HepG2 (cell line): ENCODE results near the gene TYMP. TPM values are rescaled to one million over a fixed set of nuclear protein-coding genes. Genes with fewer than 3 reads are reported as not detected.

Experiments used
- ATF1 ChIP-seq: IDR thresholded peaks from 2 replicates; pipeline ENCODE4 v1.6.1; 2016; ENCODE audit warnings: mild to moderate bottlenecking, control low read depth
- CBFB ChIP-seq: sonication (generic); formaldehyde crosslinking; IDR thresholded peaks from 2 replicates; pipeline ENCODE4 v1.4.0; 2020; ENCODE audit warnings: missing genetic modification reagents
- ETS1 ChIP-seq: sonication (generic); formaldehyde crosslinking; IDR thresholded peaks from 2 replicates; pipeline ENCODE4 v1.4.0; 2020; ENCODE audit warnings: missing genetic modification reagents
- GABPB1 ChIP-seq: IDR thresholded peaks from 2 replicates; pipeline ENCODE4 v1.6.1; 2016; ENCODE audit warnings: mild to moderate bottlenecking, missing genetic modification reagents, moderate library complexity, missing compliant biosample characterization
- HDAC2 ChIP-seq: sonication (generic); formaldehyde crosslinking; IDR thresholded peaks from 2 replicates; pipeline ENCODE4 v1.4.0; 2020; ENCODE audit warnings: missing genetic modification reagents
- HMGXB3 ChIP-seq: sonication (generic); formaldehyde crosslinking; IDR thresholded peaks from 2 replicates; pipeline ENCODE4 v1.4.0; 2020; ENCODE audit warnings: missing genetic modification reagents, borderline replicate concordance
- HNRNPLL ChIP-seq: fragments of 200-400 bp; formaldehyde crosslinking; IDR thresholded peaks from 2 replicates; pipeline ENCODE4 v1.6.1; 2017; ENCODE audit warnings: mild to moderate bottlenecking, low read depth, low read length; ENCODE audit not compliant: poor library complexity, severe bottlenecking
- JARID2 ChIP-seq: sonication (generic); formaldehyde crosslinking; IDR thresholded peaks from 2 replicates; pipeline ENCODE4 v1.8.1; 2023; ENCODE audit warnings: missing genetic modification reagents, inconsistent platforms; ENCODE audit not compliant: insufficient replicate concordance
- KDM1A ChIP-seq: IDR thresholded peaks from 2 replicates; pipeline ENCODE4 v1.6.1; 2016; ENCODE audit warnings: missing compliant biosample characterization
- MYNN ChIP-seq: sonication (generic); formaldehyde crosslinking; IDR thresholded peaks from 2 replicates; pipeline ENCODE4 v1.4.0; 2020; ENCODE audit warnings: mild to moderate bottlenecking, low read depth, missing genetic modification reagents
- RFXAP ChIP-seq: sonication (generic); formaldehyde crosslinking; IDR thresholded peaks from 2 replicates; pipeline ENCODE4 v1.4.0; 2020; ENCODE audit warnings: missing genetic modification reagents, borderline replicate concordance
- SRSF4 ChIP-seq: fragments of 200-400 bp; formaldehyde crosslinking; IDR thresholded peaks from one replicate; pipeline ENCODE4 v1.6.1; 2018; ENCODE audit warnings: mild to moderate bottlenecking, low read depth, low read length, moderate library complexity; ENCODE audit not compliant: poor library complexity, severe bottlenecking
- YEATS2 ChIP-seq: sonication (generic); formaldehyde crosslinking; IDR thresholded peaks from 2 replicates; pipeline ENCODE4 v1.4.0; 2020; ENCODE audit warnings: missing genetic modification reagents, borderline replicate concordance
- ZFP90 ChIP-seq: sonication (generic); formaldehyde crosslinking; IDR thresholded peaks from 2 replicates; pipeline ENCODE4 v1.8.0; 2022; ENCODE audit warnings: missing genetic modification reagents, mild to moderate bottlenecking, inconsistent platforms, borderline replicate concordance
- ZNF501 ChIP-seq: sonication (generic); formaldehyde crosslinking; IDR thresholded peaks from 2 replicates; pipeline ENCODE4 v1.5.1; 2020; ENCODE audit warnings: mild to moderate bottlenecking, moderate library complexity, missing genetic modification reagents
- ZNF530 ChIP-seq: sonication (generic); formaldehyde crosslinking; IDR thresholded peaks from 2 replicates; pipeline ENCODE4 v1.5.0; 2020; ENCODE audit warnings: low read depth, mild to moderate bottlenecking, missing genetic modification reagents
- ZNF556 ChIP-seq: sonication (generic); formaldehyde crosslinking; IDR thresholded peaks from 2 replicates; pipeline ENCODE4 v1.4.0; 2020; ENCODE audit warnings: mild to moderate bottlenecking, missing genetic modification reagents, borderline replicate concordance
- ZNF792 ChIP-seq: IDR thresholded peaks from 2 replicates; pipeline ENCODE4 v1.6.1; 2016
- ZSCAN30 ChIP-seq: sonication (generic); formaldehyde crosslinking; IDR thresholded peaks from 2 replicates; pipeline ENCODE4 v1.5.0; 2020; ENCODE audit warnings: mild to moderate bottlenecking, missing genetic modification reagents
- polyA plus RNA-seq, 8 experiments: library from polyadenylated mRNA; depleted of rRNA in 3 of 8; stranded (reverse) in 7 of 8; unstranded in 1 of 8; fragments of >200 nt; fragmentation: Illumina TruSeq in 4 of 8; extraction: Trizol in 4 of 8; gene quantifications; 2 replicates each; pipeline versions ENCODE4 v1.2.1 to v1.2.3, GENCODE V29; 2011 to 2016; ENCODE audit warnings: low read depth in 4 of 8, missing spikeins in 1 of 8, mixed read lengths in 1 of 8; ENCODE audit not compliant: insufficient read depth in 1 of 8
- total RNA-seq, 5 experiments: library from RNA; depleted of rRNA; stranded (reverse); fragments of >200 nt; fragmentation: Illumina TruSeq; extraction: Trizol; gene quantifications; 2 replicates each; pipeline ENCODE4 v1.2.3, GENCODE V29; 2016; ENCODE audit warnings: low read depth in 1 of 5
- TF ChIP-seq, protein P1 (sequence below): sonication (generic); formaldehyde crosslinking; IDR thresholded peaks from 2 replicates; pipeline ENCODE4 v1.8.0; 2022; ENCODE audit warnings: missing genetic modification reagents, mild to moderate bottlenecking, borderline replicate concordance
- TF ChIP-seq, protein P2 (sequence below): sonication (generic); formaldehyde crosslinking; IDR thresholded peaks from 2 replicates; pipeline ENCODE4 v1.5.0; 2020; ENCODE audit warnings: missing genetic modification reagents
- TF ChIP-seq, protein P3 (sequence below): sonication (generic); formaldehyde crosslinking; IDR thresholded peaks from 2 replicates; pipeline ENCODE4 v1.4.0; 2020; ENCODE audit warnings: mild to moderate bottlenecking, missing genetic modification reagents

The TYMP gene
- total and polyA plus RNA-seq, 2 of the 13 experiments (the other 11 are each of a cell fraction or from before 2014, with no cell fraction given) = 3.9 to 4.3 TPM

- TF ChIP-seq MYNN (CRISPR knock-in tag) (no peak), ETS1 (CRISPR knock-in tag) (no peak), RFXAP (CRISPR knock-in tag) (no peak), ZNF530 (CRISPR knock-in tag) (no peak), JARID2 (CRISPR knock-in tag) (no peak), YEATS2 (CRISPR knock-in tag) (no peak), ZNF556 (CRISPR knock-in tag) (no peak), SRSF4 (no peak), KDM1A (CRISPR knock-in tag) (no peak), ATF1 (no peak), HDAC2 (CRISPR knock-in tag) (no peak), HMGXB3 (CRISPR knock-in tag) (no peak), ZNF792 (CRISPR knock-in tag) (no peak), ZFP90 (CRISPR knock-in tag) (peak; percentile 50; the same call in 1 of the 2 replicates), CBFB (CRISPR knock-in tag) (no peak), GABPB1 (peak; percentile 56; the same call in 1 of the 2 replicates), HNRNPLL (no peak), ZSCAN30 (CRISPR knock-in tag) (no peak), ZNF501 (CRISPR knock-in tag) (0 out of 2 replicates have a peak, but pooled peaks have one; percentile 37)
- TF ChIP-seq, protein P1, sequence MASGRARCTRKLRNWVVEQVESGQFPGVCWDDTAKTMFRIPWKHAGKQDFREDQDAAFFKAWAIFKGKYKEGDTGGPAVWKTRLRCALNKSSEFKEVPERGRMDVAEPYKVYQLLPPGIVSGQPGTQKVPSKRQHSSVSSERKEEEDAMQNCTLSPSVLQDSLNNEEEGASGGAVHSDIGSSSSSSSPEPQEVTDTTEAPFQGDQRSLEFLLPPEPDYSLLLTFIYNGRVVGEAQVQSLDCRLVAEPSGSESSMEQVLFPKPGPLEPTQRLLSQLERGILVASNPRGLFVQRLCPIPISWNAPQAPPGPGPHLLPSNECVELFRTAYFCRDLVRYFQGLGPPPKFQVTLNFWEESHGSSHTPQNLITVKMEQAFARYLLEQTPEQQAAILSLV (CRISPR knock-in tag) = no peak
- TF ChIP-seq, protein P2, sequence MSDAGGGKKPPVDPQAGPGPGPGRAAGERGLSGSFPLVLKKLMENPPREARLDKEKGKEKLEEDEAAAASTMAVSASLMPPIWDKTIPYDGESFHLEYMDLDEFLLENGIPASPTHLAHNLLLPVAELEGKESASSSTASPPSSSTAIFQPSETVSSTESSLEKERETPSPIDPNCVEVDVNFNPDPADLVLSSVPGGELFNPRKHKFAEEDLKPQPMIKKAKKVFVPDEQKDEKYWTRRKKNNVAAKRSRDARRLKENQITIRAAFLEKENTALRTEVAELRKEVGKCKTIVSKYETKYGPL (CRISPR knock-in tag) = no peak
- TF ChIP-seq, protein P3, sequence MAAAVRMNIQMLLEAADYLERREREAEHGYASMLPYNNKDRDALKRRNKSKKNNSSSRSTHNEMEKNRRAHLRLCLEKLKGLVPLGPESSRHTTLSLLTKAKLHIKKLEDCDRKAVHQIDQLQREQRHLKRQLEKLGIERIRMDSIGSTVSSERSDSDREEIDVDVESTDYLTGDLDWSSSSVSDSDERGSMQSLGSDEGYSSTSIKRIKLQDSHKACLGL (CRISPR knock-in tag) = no peak
Observed at GRCh38 chr22:50531962-50532674, 2.3 kb upstream of the TYMP start (continued).
